IPS-20b (cell line): ENCODE measurements around the gene TMEM204.

Source experiments
- H3K27ac ChIP-seq: one replicate; pipeline ENCODE4 v1.5.1; 2013; ENCODE audit warnings: low read length
- H3K27me3 ChIP-seq: 2 replicates; pipeline ENCODE4 v1.6.1; 2013; ENCODE audit warnings: mild to moderate bottlenecking, low read length, inconsistent platforms; ENCODE audit not compliant: insufficient read depth
- H3K36me3 ChIP-seq: 2 replicates; pipeline ENCODE4 v1.6.1; 2013; ENCODE audit warnings: low read depth, mild to moderate bottlenecking, inconsistent platforms, low read length, moderate library complexity; ENCODE audit not compliant: insufficient read depth
- H3K4me1 ChIP-seq: 2 replicates; pipeline ENCODE4 v1.6.1; 2013; ENCODE audit warnings: mild to moderate bottlenecking, control low read depth, inconsistent platforms, low read length, moderate library complexity; ENCODE audit not compliant: insufficient read depth
- H3K4me3 ChIP-seq: 2 replicates; pipeline ENCODE4 v1.5.1; 2013; ENCODE audit warnings: mild to moderate bottlenecking, low read length, inconsistent platforms
- H3K9ac ChIP-seq: 2 replicates; pipeline ENCODE4 v1.6.1; 2013; ENCODE audit warnings: low read depth, mild to moderate bottlenecking, inconsistent platforms, low read length, moderate library complexity
- H3K9me3 ChIP-seq: 2 replicates; pipeline ENCODE4 v1.6.1; 2013; ENCODE audit warnings: mild to moderate bottlenecking, low read depth, low read length, inconsistent platforms; ENCODE audit not compliant: insufficient read depth

The TMEM204 gene

DNA sequence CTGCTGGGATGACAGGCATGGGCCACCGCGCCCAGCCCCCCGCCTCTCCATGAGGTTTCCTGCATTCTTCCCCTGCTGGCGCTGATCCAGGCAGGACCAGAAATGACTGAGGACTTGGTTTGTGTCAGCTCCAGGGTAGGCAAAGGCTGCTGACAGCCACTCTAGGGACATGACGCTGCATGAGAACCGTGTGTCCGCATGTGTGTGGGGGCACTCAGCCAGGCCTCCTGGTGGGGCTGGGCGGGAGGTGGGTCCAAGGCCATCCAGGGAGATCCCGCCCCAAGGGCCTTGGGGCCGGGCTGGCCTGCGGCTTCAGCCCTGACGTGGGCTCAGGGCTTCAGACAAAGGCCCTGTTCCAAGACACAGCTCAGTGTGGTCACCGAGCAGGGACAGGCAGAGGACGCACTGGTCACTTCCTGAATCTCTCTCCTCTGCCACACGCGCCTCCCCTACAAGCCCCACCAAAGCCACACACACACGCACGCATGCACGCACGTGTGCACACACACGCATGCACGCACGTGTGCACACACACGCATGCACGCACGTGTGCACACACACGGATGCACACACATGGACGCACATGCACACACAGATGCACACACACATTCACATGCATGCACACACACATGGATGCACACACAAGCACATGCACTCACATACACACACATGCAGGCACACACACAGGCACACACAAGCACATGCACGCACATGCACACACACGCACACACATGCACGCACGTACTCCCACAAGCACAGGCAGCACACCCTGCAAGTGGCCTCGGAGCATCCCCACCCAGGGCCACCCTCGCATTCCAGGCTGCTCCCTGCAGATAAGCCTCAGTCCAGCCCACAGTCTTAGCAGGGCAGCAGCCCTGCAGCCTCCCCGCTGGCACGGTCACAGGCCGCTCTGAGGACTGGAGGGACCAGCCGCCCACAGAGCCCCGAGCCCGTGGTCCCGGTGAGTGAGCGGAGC, 5.3 kb upstream of the TMEM204 start:
- H3K4me1 ChIP-seq, result no peaks in the 10 kb centered on the region
- H3K27me3 ChIP-seq, result no peaks in the 10 kb centered on the region
- no peaks in the 10 kb centered on the region for H3K9me3 ChIP-seq
- no peak overlapping the region for H3K27ac ChIP-seq
- H3K4me3 ChIP-seq, result no peak overlapping the region
- H3K36me3 ChIP-seq, result no peaks in the 10 kb centered on the region
- H3K9ac ChIP-seq, result no peak overlapping the region

GRCh38 chr16:1528921-1529537, 4.4 kb upstream of the TMEM204 start:
- Histone ChIP-seq H3K9me3 (no peaks in the 10 kb centered on the region), H3K27ac (no peak overlapping the region), H3K9ac (no peak overlapping the region), H3K4me1 (no peaks in the 10 kb centered on the region), H3K4me3 (no peak overlapping the region), H3K36me3 (no peaks in the 10 kb centered on the region), H3K27me3 (no peaks in the 10 kb centered on the region)

GRCh38 chr16:1530349-1530882, 3.0 kb upstream of the TMEM204 start:
- no peaks in the 10 kb centered on the region for H3K27me3 ChIP-seq
- no peak overlapping the region for H3K4me3 ChIP-seq
- no peak overlapping the region for H3K27ac ChIP-seq
- H3K36me3 ChIP-seq, result no peaks in the 10 kb centered on the region
- H3K9me3 ChIP-seq, result no peaks in the 10 kb centered on the region
- H3K4me1 ChIP-seq, result no peaks in the 10 kb centered on the region
- no peak overlapping the region for H3K9ac ChIP-seq

DNA sequence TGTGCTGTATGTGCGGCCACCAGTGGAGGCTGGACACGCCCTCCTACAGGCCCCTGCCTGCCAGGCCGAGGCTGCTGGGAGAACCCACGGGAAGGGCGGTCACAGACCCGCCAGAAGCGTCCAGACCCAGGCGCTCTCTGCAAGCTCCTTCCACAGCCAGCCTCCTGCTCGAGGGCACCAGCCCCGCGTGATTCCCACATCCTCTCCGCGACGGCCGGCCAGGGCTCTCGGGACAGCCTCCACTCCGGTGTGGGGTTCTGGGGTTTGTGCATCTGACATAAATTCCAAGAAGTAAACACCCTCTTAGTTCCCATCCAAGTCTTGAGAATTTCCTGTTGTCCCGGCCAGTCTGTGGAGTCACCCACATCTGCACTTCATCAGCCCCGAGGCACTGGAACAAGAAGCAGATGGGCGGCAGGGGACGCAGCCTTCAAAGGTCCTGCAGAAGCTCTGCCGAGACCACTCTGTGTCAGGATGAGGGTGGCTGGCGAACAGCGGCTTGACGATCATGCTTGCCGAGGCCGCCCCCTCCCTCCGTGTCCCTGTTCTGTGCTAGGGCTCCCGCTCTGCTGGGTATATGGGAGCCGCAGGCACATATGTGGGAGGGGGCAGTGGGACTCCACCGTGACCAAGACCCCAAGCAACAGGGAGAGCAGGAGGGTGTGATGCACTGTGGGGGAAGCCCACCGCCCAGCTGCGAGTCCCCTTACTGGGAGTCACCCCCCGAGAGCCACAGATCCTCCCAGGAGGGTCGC, 2.4 kb upstream of the TMEM204 start:
- no peak overlapping the region for H3K27ac ChIP-seq
- no peak overlapping the region for H3K4me3 ChIP-seq
- H3K36me3 ChIP-seq, result no peaks in the 10 kb centered on the region
- no peaks in the 10 kb centered on the region for H3K4me1 ChIP-seq
- H3K9me3 ChIP-seq, result no peaks in the 10 kb centered on the region
- no peaks in the 10 kb centered on the region for H3K27me3 ChIP-seq
- H3K9ac ChIP-seq, result no peak overlapping the region

GRCh38 chr16:1531638-1531910, 1.9 kb upstream of the TMEM204 start:
- H3K4me1 ChIP-seq, result no peaks in the 10 kb centered on the region
- no peak overlapping the region for H3K4me3 ChIP-seq
- H3K9me3 ChIP-seq, result no peaks in the 10 kb centered on the region
- H3K27ac ChIP-seq, result no peak overlapping the region
- no peaks in the 10 kb centered on the region for H3K36me3 ChIP-seq
- no peak overlapping the region for H3K9ac ChIP-seq
- no peaks in the 10 kb centered on the region for H3K27me3 ChIP-seq

DNA sequence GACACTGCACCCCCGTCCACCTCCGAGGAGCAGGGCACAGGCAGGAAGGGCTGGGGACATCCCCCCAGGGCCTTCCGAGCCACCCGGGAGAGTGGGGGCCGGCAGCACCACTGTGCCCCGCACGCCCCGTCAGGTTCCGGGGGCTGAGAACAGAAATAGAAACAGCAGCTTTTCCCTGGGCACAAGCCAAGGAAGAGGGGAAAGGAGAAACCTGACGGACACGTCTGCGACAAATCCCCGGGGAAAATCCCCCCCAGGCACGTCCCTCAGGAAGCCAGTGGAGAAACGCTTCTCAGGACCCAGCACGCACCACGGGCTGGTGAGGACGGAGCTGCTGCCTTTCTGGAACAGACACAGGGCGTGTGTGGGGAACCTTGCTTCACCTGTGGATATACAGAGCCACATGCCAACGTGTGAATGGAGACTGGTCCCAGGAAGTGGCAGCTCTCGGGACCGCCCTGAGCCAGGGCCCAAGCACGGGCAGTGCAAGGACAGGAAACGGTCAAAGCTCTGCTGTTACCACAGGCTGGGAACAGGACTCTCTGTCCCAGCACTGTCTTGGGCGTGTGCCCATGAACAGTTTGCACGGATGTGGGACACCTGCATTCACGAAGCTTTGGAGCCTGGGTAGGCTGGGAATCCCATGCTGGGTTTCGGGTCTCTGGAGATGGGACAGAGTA, 1.2 kb upstream of the TMEM204 start:
- no peak overlapping the region for H3K4me3 ChIP-seq
- H3K27ac ChIP-seq, result no peak overlapping the region
- H3K9ac ChIP-seq, result no peak overlapping the region
- no peaks in the 10 kb centered on the region for H3K4me1 ChIP-seq
- no peaks in the 10 kb centered on the region for H3K36me3 ChIP-seq
- H3K27me3 ChIP-seq, result no peaks in the 10 kb centered on the region
- no peaks in the 10 kb centered on the region for H3K9me3 ChIP-seq

DNA sequence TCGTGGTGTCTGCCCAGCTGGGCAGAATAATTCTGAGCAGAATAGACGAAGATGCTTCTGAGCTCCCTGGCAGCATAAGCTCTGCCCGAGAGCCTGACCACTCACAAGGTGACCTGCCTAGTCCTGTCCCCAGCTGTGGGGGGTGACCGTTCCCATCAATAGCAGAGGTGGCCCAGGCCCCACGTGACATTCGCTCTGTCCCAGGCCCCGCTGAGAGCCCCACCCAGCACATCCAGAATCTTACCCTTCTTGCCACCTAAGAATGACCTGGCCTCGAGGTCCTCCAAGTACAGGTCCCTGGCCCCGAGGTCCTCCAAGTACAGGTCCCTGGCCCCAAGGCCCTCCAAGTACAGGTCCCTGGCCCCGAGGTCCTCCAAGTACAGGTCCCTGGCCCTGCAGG, 695 bp upstream of the TMEM204 start:
- Histone ChIP-seq H3K36me3 (no peaks in the 10 kb centered on the region), H3K27ac (no peak overlapping the region), H3K4me1 (no peaks in the 10 kb centered on the region), H3K9me3 (no peaks in the 10 kb centered on the region), H3K9ac (no peak overlapping the region), H3K27me3 (no peaks in the 10 kb centered on the region), H3K4me3 (no peak overlapping the region)

GRCh38 chr16:1534021-1535020, 855 bp downstream of the TMEM204 start:
- H3K9ac ChIP-seq, result no peak overlapping the region
- H3K4me3 ChIP-seq, result no peak overlapping the region
- no peaks in the 10 kb centered on the region for H3K4me1 ChIP-seq
- no peaks in the 10 kb centered on the region for H3K9me3 ChIP-seq
- H3K36me3 ChIP-seq, result no peaks in the 10 kb centered on the region
- no peak overlapping the region for H3K27ac ChIP-seq
- no peaks in the 10 kb centered on the region for H3K27me3 ChIP-seq

GRCh38 chr16:1535391-1536291, 2.2 kb downstream of the TMEM204 start:
- Histone ChIP-seq H3K4me1 (no peaks in the 10 kb centered on the region), H3K27me3 (no peaks in the 10 kb centered on the region), H3K9ac (no peak overlapping the region; the same call in 1 of the 2 replicates), H3K4me3 (no peak overlapping the region), H3K9me3 (no peaks in the 10 kb centered on the region), H3K36me3 (no peaks in the 10 kb centered on the region), H3K27ac (no peak overlapping the region)

- Histone ChIP-seq H3K9ac (no peak overlapping the region), H3K27ac (no peak overlapping the region), H3K27me3 (no peaks in the 10 kb centered on the region), H3K36me3 (no peaks in the 10 kb centered on the region), H3K4me1 (no peaks in the 10 kb centered on the region), H3K9me3 (no peaks in the 10 kb centered on the region), H3K4me3 (no peak overlapping the region)
Observed at GRCh38 chr16:1536601-1537000, 3.1 kb downstream of the TMEM204 start.
